ENCODE results near the gene C2orf68.
"Not testable (repeated sequence)": the region's sequence is repeated elsewhere in the genome, so short reads cannot be mapped to it uniquely, and the experiment has no call there.

C2orf68 gene

DNA sequence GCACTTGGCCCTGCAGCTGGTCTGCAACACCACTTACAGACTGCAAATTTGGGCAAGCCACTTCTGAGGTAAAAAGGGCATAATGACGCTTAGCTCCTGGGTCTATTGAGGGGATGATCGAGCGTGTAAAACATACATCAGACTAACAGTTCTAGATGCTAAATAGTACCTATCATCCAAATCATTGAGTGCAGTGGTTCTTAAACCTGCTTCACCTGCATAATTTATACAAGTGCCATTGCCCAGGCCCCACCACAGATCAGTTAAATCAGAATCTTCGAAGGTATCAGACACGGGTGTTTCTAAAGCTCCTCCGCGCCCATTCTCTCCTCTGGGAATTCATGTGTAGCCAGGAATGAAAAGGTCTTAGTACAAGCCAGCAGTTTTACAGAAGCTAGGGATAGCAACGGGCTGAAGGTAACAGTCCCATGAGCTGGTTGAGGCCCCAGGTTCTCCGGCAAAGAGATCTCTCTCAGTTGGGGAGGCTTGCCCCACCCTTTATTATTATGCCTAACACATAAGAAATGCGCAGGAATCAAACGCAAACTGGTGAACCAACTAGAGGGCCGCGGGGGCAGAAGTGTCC is 17.1 kb downstream of the C2orf68 start:
- Histone ChIP-seq H3K9me2 (replicated peaks; ENCODE audit: control insufficient read depth, low read length) (no peaks in the 10 kb centered on the region), H3K4me1 (ENCODE audit: control insufficient read depth, low read length) (peaks cover 36% of the 10 kb centered on the region), H4K20me1 (ENCODE audit: control insufficient read depth, insufficient read depth, low read depth, low read length) (no peaks in the 10 kb centered on the region), H3K79me2 (ENCODE audit: control insufficient read depth, low read length) (peaks cover 34% of the 10 kb centered on the region), H3K27ac (ENCODE audit: low read depth, low read length) (peak overlapping the region; percentile 25), H3K4me2 (ENCODE audit: low read length) (peak overlapping the region; percentile 85), H3K9me3 (ENCODE audit: control insufficient read depth, insufficient read depth, low read length) (no peaks in the 10 kb centered on the region), H3K4me3 (ENCODE audit: low read length) (peak overlapping the region; percentile 96), H3K27me3 (ENCODE audit: control insufficient read depth, low read length) (no peaks in the 10 kb centered on the region), H3F3A (ENCODE audit: control insufficient read depth, insufficient read depth) (no peaks in the 10 kb centered on the region), H3K36me3 (ENCODE audit: control insufficient read depth, low read length) (peaks cover 22% of the 10 kb centered on the region)
- TF ChIP-seq EZH2phosphoT487 (IDR thresholded peaks at IDR 0.05; ENCODE audit: borderline replicate concordance, low read length): no peak
- TF ChIP-seq, protein P1, sequence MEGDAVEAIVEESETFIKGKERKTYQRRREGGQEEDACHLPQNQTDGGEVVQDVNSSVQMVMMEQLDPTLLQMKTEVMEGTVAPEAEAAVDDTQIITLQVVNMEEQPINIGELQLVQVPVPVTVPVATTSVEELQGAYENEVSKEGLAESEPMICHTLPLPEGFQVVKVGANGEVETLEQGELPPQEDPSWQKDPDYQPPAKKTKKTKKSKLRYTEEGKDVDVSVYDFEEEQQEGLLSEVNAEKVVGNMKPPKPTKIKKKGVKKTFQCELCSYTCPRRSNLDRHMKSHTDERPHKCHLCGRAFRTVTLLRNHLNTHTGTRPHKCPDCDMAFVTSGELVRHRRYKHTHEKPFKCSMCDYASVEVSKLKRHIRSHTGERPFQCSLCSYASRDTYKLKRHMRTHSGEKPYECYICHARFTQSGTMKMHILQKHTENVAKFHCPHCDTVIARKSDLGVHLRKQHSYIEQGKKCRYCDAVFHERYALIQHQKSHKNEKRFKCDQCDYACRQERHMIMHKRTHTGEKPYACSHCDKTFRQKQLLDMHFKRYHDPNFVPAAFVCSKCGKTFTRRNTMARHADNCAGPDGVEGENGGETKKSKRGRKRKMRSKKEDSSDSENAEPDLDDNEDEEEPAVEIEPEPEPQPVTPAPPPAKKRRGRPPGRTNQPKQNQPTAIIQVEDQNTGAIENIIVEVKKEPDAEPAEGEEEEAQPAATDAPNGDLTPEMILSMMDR (IDR thresholded peaks at IDR 0.05; ENCODE audit: low read depth, low read length, poor library complexity, severe bottlenecking): no peak

DNA sequence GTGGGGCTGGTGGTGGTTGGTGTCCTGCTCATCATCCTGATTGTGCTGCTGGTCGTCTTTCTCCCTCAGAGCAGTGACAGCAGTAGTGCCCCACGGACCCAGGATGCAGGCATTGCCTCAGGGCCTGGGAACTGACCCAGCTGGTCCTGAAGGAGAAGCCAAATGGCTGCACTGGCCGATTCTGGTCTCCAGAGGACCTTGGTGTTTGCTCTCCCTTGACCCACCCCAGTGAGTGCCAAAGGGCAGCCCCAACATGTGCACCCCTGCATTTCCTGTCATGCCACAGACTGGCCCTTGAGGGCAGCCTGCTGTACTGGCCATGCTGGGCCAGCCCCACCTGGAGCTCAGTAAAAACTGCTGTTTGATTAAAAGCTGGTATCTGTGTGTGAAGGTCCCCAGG is 18.8 kb downstream of the C2orf68 start:
- Histone ChIP-seq H3K9me3 (ENCODE audit: control insufficient read depth, insufficient read depth, low read length) (no peaks in the 10 kb centered on the region), H3K4me1 (ENCODE audit: control insufficient read depth, low read length) (peaks cover 29% of the 10 kb centered on the region), H3K79me2 (ENCODE audit: control insufficient read depth, low read length) (peaks cover 34% of the 10 kb centered on the region)

DNA sequence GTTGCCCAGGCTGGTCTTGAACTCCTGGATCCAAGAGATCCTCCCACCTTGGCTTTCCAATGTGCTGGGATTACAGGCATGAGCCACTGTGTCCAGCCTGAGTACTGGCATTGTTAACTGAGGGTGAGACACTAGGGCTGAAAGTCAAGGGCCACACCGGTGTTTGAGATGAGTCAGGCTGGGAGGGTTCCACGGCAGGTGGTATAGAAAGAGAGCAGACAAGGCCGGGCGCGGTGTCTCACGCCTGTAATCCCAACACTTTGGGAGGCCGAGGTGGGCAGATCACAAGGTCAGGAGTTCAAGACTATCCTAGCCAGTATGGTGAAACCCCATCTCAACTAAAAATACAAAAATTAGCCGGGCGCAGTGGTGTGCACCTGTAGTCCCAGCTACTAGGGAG is 19.6 kb downstream of the C2orf68 start:
- H3K4me3 ChIP-seq (ENCODE audit: low read length); H3K9me2 ChIP-seq (replicated peaks; ENCODE audit: control insufficient read depth, low read length); H3K27me3 ChIP-seq (ENCODE audit: control insufficient read depth, low read length); H3K9me3 ChIP-seq (ENCODE audit: control insufficient read depth, insufficient read depth, low read length); H3K4me2 ChIP-seq (ENCODE audit: low read length); H3F3A ChIP-seq (ENCODE audit: control insufficient read depth, insufficient read depth); H4K20me1 ChIP-seq (ENCODE audit: control insufficient read depth, insufficient read depth, low read depth, low read length); H3K27ac ChIP-seq (ENCODE audit: low read depth, low read length): not testable (repeated sequence)
- peaks cover 29% of the 10 kb centered on the region for H3K4me1 ChIP-seq (ENCODE audit: control insufficient read depth, low read length)
- H3K36me3 ChIP-seq (ENCODE audit: control insufficient read depth, low read length): peaks cover 14% of the 10 kb centered on the region
- peaks cover 31% of the 10 kb centered on the region for H3K79me2 ChIP-seq (ENCODE audit: control insufficient read depth, low read length)

More for the DNA sequence above, 18.8 kb downstream of the C2orf68 start:
- TF ChIP-seq, protein P1 (IDR thresholded peaks at IDR 0.05; ENCODE audit: low read depth, low read length, poor library complexity, severe bottlenecking): no peak
- no peak for TF ChIP-seq EZH2phosphoT487 (IDR thresholded peaks at IDR 0.05; ENCODE audit: borderline replicate concordance, low read length)
- H3K4me3 ChIP-seq (ENCODE audit: low read length): no peak overlapping the region
- no peak overlapping the region for H3K27ac ChIP-seq (ENCODE audit: low read depth, low read length)
- no peak overlapping the region for H3K4me2 ChIP-seq (ENCODE audit: low read length)
- H3K36me3 ChIP-seq (ENCODE audit: control insufficient read depth, low read length): peaks cover 18% of the 10 kb centered on the region
- no peaks in the 10 kb centered on the region for H3F3A ChIP-seq (ENCODE audit: control insufficient read depth, insufficient read depth)
- H3K9me2 ChIP-seq (replicated peaks; ENCODE audit: control insufficient read depth, low read length): no peaks in the 10 kb centered on the region
- H4K20me1 ChIP-seq (ENCODE audit: control insufficient read depth, insufficient read depth, low read depth, low read length): no peaks in the 10 kb centered on the region
- H3K27me3 ChIP-seq (ENCODE audit: control insufficient read depth, low read length): no peaks in the 10 kb centered on the region

DNA sequence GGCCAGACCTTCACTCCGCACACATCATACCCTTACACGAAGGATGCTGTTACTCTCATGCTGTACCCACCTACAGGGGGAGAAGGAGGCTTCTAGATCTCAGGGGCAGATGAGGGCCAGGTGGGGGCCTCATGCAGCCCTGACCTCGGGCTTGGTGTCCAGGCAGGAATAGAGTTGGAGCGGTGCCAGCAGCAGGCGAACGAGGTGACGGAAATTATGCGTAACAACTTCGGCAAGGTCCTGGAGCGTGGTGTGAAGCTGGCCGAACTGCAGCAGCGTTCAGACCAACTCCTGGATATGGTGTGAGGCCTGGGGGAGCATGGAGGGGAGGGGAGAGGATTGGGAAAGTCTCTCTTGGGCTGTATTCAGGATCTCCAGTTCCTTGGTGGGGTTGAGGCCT is 20.3 kb downstream of the C2orf68 start:
- no peaks in the 10 kb centered on the region for H3K27me3 ChIP-seq (ENCODE audit: control insufficient read depth, low read length)
- H3F3A ChIP-seq (ENCODE audit: control insufficient read depth, insufficient read depth): no peaks in the 10 kb centered on the region
- no peak overlapping the region for H3K27ac ChIP-seq (ENCODE audit: low read depth, low read length)
- no peaks in the 10 kb centered on the region for H3K9me3 ChIP-seq (ENCODE audit: control insufficient read depth, insufficient read depth, low read length)
- peaks cover 7% of the 10 kb centered on the region for H3K36me3 ChIP-seq (ENCODE audit: control insufficient read depth, low read length)
- TF ChIP-seq, protein P1 (IDR thresholded peaks at IDR 0.05; ENCODE audit: low read depth, low read length, poor library complexity, severe bottlenecking): no peak
- TF ChIP-seq EZH2phosphoT487 (IDR thresholded peaks at IDR 0.05; ENCODE audit: borderline replicate concordance, low read length): no peak
- H3K4me2 ChIP-seq (ENCODE audit: low read length): no peak overlapping the region
- peaks cover 22% of the 10 kb centered on the region for H3K4me1 ChIP-seq (ENCODE audit: control insufficient read depth, low read length)
- H3K79me2 ChIP-seq (ENCODE audit: control insufficient read depth, low read length): peaks cover 23% of the 10 kb centered on the region
- H3K9me2 ChIP-seq (replicated peaks; ENCODE audit: control insufficient read depth, low read length): no peaks in the 10 kb centered on the region
- no peak overlapping the region for H3K4me3 ChIP-seq (ENCODE audit: low read length)
- H4K20me1 ChIP-seq (ENCODE audit: control insufficient read depth, insufficient read depth, low read depth, low read length): no peaks in the 10 kb centered on the region

All from DOHH2 (cell line).